Measurements from ENCODE around the gene STAC.

- no peak for TF ChIP-seq EZH2 (IDR thresholded peaks at IDR 0.05)
- no peak for TF ChIP-seq POLR2AphosphoS5 (IDR thresholded peaks at IDR 0.05; ENCODE audit: borderline replicate concordance, low read depth, low read length)
These were observed 53.2 kb downstream of the STAC start for GRCh38 chr3:36433511-36433910.

Data from SK-N-MC (cell line).